Tibial nerve (tissue), 4 donors: ENCODE measurements around the gene ETV7. TPM values are rescaled to one million over a fixed set of nuclear protein-coding genes. Genes with fewer than 3 reads are reported as not detected.
"Not testable (repeated sequence)": the region's sequence is repeated elsewhere in the genome, so short reads cannot be mapped to it uniquely, and the experiment has no call there.

Experiments
- DNase-seq, 2 donors: peaks; one replicate each; pipeline ENCODE4 v3.0.0-alpha.2; 2019; ENCODE audit warnings: low spot score in 2 of 2
- H3K27ac ChIP-seq, 4 donors: fragments of 200-600 bp; sonication (generic) in 3 of 4; one replicate each; pipeline ENCODE4 v1.5.1; 2017 to 2019; ENCODE audit warnings: mild to moderate bottlenecking in 1 of 4
- H3K27me3 ChIP-seq, 2 donors: fragments of 200-600 bp; sonication (generic) in 1 of 2; one replicate each; pipeline versions ENCODE4 v1.5.1 to v1.6.0; 2017 to 2019
- H3K36me3 ChIP-seq, 3 donors: fragments of 200-600 bp; sonication (generic); one replicate each; pipeline ENCODE4 v1.5.1; 2018 to 2019
- H3K4me1 ChIP-seq, 4 donors: fragments of 200-600 bp; sonication (generic) in 3 of 4; one replicate each; pipeline ENCODE4 v1.5.1; 2017 to 2019
- H3K4me3 ChIP-seq, 4 donors: fragments of 200-600 bp; sonication (generic) in 3 of 4; one replicate each; pipeline ENCODE4 v1.5.1; 2017 to 2019; ENCODE audit warnings: mild to moderate bottlenecking in 1 of 4, moderate library complexity in 1 of 4
- H3K9me3 ChIP-seq, 4 donors: fragments of 200-600 bp; sonication (generic) in 3 of 4; one replicate each; pipeline ENCODE4 v1.5.1; 2017 to 2019
- CTCF ChIP-seq, 5 experiments: fragments of 200-600 bp in 3 of 5; fragments of 450-650 bp in 2 of 5; sonication (generic) in 3 of 5; IDR thresholded peaks; one replicate each; pipeline ENCODE4 v1.5.1; 2016 to 2019; ENCODE audit warnings: antibody characterized with exemption in 5 of 5, mild to moderate bottlenecking in 3 of 5, moderate library complexity in 2 of 5
- EP300 ChIP-seq, 2 donors: sonication (generic); formaldehyde crosslinking; IDR thresholded peaks; one replicate each; pipeline ENCODE4 v1.6.1; 2017; ENCODE audit warnings: antibody characterized with exemption in 2 of 2, mild to moderate bottlenecking in 1 of 2
- POLR2A ChIP-seq, 2 donors: fragments of 450-650 bp; IDR thresholded peaks; one replicate each; pipeline ENCODE4 v1.6.1; 2017; ENCODE audit warnings: antibody characterized with exemption in 2 of 2, mild to moderate bottlenecking in 2 of 2, moderate library complexity in 2 of 2
- WGBS, 2 donors: methylation state at CpG; one replicate each; pipeline ENCODE4 v1.1.5; 2018; 5-methylcytosine and 5-hydroxymethylcytosine counted together
- total RNA-seq, 4 donors: library from RNA; depleted of rRNA; stranded (reverse); fragments of >200 nt; gene quantifications; one replicate each; pipeline ENCODE4 v1.1.0, GENCODE V29; 2016

The ETV7 gene
- total RNA-seq, 4 donors from 2014 or later, result 0.60 to 9.2 (median 2.9) TPM

DNA sequence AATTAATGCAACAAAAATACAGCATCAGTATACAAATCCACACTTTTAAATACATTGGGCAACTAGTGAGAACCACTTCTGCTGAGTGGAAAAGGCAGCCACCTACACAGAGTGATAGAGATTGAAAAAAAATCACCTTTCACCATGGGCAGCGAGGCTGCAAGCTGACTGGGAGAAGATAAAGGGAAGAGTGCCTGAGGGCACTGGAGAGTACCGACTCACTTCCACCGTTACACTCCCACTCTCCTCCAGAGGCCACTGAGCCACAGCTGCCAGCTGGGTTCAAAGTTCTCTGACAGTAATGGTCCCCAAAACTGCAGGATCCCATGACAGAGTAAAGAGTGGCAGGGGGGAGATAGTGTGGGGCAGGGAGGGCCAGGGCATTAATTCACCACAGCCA, 31.1 kb upstream of the ETV7 start:
- peaks cover 0 to 9% (median 2%) of the 10 kb centered on the region in 4 donors for H3K4me1 ChIP-seq
- no peak for TF ChIP-seq EP300 (IDR thresholded peaks at IDR 0.05)
- no peak for TF ChIP-seq POLR2A (IDR thresholded peaks at IDR 0.05)
- TF ChIP-seq CTCF (IDR thresholded peaks at IDR 0.05), result no peak
- no peak for DNase-seq
- no peaks in the 10 kb centered on the region for H3K27me3 ChIP-seq
- H3K9me3 ChIP-seq, result peaks cover 0 to 3% (median 0%) of the 10 kb centered on the region in 4 donors
- no peaks in the 10 kb centered on the region for H3K36me3 ChIP-seq
- H3K4me3 ChIP-seq, result no peak overlapping the region
- no peak overlapping the region for H3K27ac ChIP-seq
- WGBS, 2 donors, result 60 to 84% methylated on average over 3 of the region's 3 CpGs

DNA sequence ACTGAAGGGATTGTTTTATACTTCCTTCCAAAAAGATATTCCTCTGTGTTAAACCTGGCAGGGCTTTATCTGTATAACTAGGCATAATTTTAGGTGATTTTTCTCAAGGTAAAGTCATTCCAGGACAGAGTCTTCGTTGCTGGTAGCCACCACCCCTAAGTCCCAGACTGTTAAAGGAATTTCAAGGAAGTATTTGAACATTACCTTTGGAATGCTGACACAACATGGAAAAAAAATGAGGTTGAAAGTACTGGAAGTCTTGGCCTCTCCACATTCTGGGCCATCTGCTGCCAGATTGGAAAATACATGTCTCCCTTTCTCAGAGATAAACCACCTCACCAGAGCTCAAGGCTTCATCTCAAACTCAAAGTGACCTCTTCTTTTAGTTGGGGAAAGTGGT, 27.0 kb upstream of the ETV7 start:
- Histone ChIP-seq H3K36me3 (no peaks in the 10 kb centered on the region), H3K4me3 (no peak overlapping the region), H3K9me3 (peaks cover 0 to 12% (median 0%) of the 10 kb centered on the region in 4 donors), H3K27me3 (no peaks in the 10 kb centered on the region), H3K27ac (no peak overlapping the region), H3K4me1 (no peaks in the 10 kb centered on the region)
- no peak for TF ChIP-seq CTCF (IDR thresholded peaks at IDR 0.05)
- TF ChIP-seq EP300 (IDR thresholded peaks at IDR 0.05), result no peak
- no peak for TF ChIP-seq POLR2A (IDR thresholded peaks at IDR 0.05)
- no peak for DNase-seq
- 56 to 58% methylated on average over 1 of the region's 1 CpG for WGBS, 2 donors

DNA sequence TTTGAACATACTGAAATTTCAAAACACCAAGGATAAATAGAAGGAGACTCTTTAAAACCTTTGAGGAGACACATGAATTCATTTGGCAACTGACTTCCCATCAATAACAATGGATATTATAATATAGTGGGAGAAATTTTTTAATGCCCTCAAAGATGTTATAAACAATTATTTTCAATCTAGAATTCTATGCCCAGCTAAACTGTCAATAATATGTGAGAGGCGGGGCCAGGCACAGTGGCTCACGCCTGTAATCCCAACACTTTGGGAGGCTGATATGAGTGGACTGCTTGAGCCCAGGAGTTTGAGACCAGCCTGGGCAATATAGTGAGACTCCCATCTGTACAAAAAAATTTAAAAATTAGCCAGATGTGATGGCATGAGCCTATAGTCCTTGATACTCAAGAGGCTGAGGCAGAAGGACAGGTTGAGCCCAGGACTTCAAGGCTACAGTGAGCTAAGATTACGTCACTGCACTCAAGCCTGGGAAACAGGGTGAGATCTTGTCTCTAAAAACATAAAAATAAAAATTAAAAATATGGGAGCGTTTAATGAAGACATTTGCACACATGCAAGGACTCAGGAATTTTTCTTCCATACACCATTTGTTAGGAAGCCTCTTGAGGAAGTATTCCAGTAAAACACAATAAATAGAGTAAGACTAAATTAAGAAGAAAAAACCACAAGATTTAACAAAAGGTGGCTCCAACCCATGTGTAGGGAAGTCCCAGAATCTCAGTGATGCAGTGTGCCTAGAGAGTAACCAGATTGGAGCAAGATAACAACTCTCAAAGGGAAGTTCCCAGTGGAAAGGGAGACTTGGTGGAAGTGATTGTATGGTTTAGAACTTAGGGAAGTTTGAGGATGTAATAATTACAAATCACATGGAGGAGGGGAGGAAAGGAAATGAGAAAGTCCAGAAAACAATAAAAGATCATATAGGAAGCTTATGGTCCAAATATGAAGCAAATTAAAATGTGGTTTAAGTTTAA, 26.3 kb upstream of the ETV7 start:
- no peaks in the 10 kb centered on the region for H3K36me3 ChIP-seq
- no peaks in the 10 kb centered on the region for H3K27me3 ChIP-seq
- no peak overlapping the region for H3K27ac ChIP-seq
- no peak for TF ChIP-seq POLR2A (IDR thresholded peaks at IDR 0.05)
- no peak for TF ChIP-seq CTCF (IDR thresholded peaks at IDR 0.05)
- H3K4me1 ChIP-seq, result no peaks in the 10 kb centered on the region
- peaks cover 0 to 12% (median 0%) of the 10 kb centered on the region in 4 donors for H3K9me3 ChIP-seq
- H3K4me3 ChIP-seq, result no peak overlapping the region
- 86 to 93% methylated on average over 4 of the region's 4 CpGs for WGBS, 2 donors
- no peak for DNase-seq

DNA sequence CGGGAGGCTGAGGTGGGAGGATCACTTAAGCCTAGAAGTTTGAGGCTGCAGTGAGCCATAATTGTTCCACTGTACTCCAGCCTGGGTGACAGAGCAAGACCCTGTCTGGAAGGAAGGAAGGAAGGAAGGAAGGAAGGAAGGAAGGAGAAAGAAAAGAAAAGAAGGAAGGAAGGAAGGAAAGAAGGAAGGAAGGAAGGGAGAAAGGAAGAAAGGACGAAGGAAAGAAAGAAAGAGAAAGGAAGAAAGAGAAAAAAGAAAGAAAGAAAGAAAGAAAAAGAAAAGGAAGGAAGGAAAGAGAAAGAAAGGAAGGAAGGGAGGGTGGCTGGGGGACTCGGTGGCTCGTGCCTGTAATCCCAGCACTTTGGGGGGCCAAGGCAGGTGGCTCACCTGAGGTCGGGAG, 22.2 kb upstream of the ETV7 start:
- not testable (repeated sequence) for H3K4me3 ChIP-seq, H3K27me3 ChIP-seq, H3K27ac ChIP-seq, H3K36me3 ChIP-seq, DNase-seq, H3K4me1 ChIP-seq
- 74 to 84% methylated on average over 5 of the region's 5 CpGs for WGBS, 2 donors
- H3K9me3 ChIP-seq, result peaks cover 0 to 12% (median 0%) of the 10 kb centered on the region in 4 donors

DNA sequence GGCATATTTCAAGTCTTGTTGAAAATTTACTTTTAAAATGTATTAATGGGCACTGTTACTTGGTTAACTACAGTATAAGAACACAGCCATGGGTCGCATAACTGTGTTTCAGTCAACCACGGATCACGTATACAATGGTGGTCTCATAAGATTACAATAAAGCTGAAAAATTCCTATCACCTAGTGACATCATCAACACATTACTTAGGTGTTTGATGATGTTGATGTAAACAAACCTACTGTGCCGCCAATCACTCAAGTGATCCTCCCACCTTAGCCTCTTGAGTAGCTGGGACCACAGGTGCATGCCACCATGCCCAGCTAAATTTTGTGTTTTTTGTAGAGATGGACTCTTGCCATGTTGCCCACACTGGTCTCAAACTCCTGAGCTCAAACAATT, 16.7 kb upstream of the ETV7 start:
- no peak overlapping the region for H3K4me3 ChIP-seq
- no peak for TF ChIP-seq EP300 (IDR thresholded peaks at IDR 0.05)
- no peak for TF ChIP-seq POLR2A (IDR thresholded peaks at IDR 0.05)
- no peak for TF ChIP-seq CTCF (IDR thresholded peaks at IDR 0.05)
- H3K4me1 ChIP-seq, result no peaks in the 10 kb centered on the region
- no peaks in the 10 kb centered on the region for H3K27me3 ChIP-seq
- H3K27ac ChIP-seq, result no peak overlapping the region
- no peak for DNase-seq
- peaks cover 0 to 2% (median 0%) of the 10 kb centered on the region in 4 donors for H3K9me3 ChIP-seq
- WGBS, 2 donors, result 88 to 91% methylated on average over 4 of the region's 4 CpGs
- no peaks in the 10 kb centered on the region for H3K36me3 ChIP-seq
